HG03025 (cell line): Measurements from ENCODE around the gene RIN3.

ENCODE experiments used
- ATAC-seq: cut with Tn5 transposase; IDR thresholded peaks from one replicate; pipeline ENCODE4 v1.9.1; 2021; ENCODE audit warnings: mild to moderate bottlenecking, moderate library complexity; ENCODE audit not compliant: unreplicated experiment, low FRiP score

Gene RIN3

GRCh38 chr14:92484132-92484823, 29.3 kb upstream of the RIN3 start:
- no peak for ATAC-seq

- no peak for ATAC-seq
Measured at GRCh38 chr14:92486881-92487280, 26.7 kb upstream of the RIN3 start.

- no peak for ATAC-seq
Measured at GRCh38 chr14:92487513-92488133, 26.0 kb upstream of the RIN3 start.

GRCh38 chr14:92489394-92490238, 24.0 kb upstream of the RIN3 start:
- no peak for ATAC-seq

- no peak for ATAC-seq
Measured at GRCh38 chr14:92490239-92490959, 23.2 kb upstream of the RIN3 start.

- no peak for ATAC-seq
Measured at GRCh38 chr14:92491782-92492181, 21.8 kb upstream of the RIN3 start.

- no peak for ATAC-seq
Measured at GRCh38 chr14:92492258-92492657, 21.3 kb upstream of the RIN3 start.

GRCh38 chr14:92493024-92493423, 20.6 kb upstream of the RIN3 start:
- no peak for ATAC-seq

- ATAC-seq: no peak
Measured at GRCh38 chr14:92493492-92493891, 20.1 kb upstream of the RIN3 start.

GRCh38 chr14:92494512-92494911, 19.1 kb upstream of the RIN3 start:
- ATAC-seq: no peak

- no peak for ATAC-seq
Measured at GRCh38 chr14:92495027-92495426, 18.6 kb upstream of the RIN3 start.

- no peak for ATAC-seq
Measured at GRCh38 chr14:92496191-92496857, 17.3 kb upstream of the RIN3 start.

- no peak for ATAC-seq
Measured at GRCh38 chr14:92497391-92497790, 16.2 kb upstream of the RIN3 start.

- no peak for ATAC-seq
Measured at GRCh38 chr14:92499234-92499633, 14.3 kb upstream of the RIN3 start.

GRCh38 chr14:92500491-92500941, 13.1 kb upstream of the RIN3 start:
- ATAC-seq: no peak

GRCh38 chr14:92501891-92502351, 11.7 kb upstream of the RIN3 start:
- ATAC-seq: no peak

GRCh38 chr14:92502541-92503286, 10.9 kb upstream of the RIN3 start:
- no peak for ATAC-seq

GRCh38 chr14:92503756-92504491, 9.7 kb upstream of the RIN3 start:
- no peak for ATAC-seq

GRCh38 chr14:92505826-92506225, 7.8 kb upstream of the RIN3 start:
- no peak for ATAC-seq
